Muscle layer of colon (tissue), 2 donors: ENCODE measurements around the gene KLF16.
"Not testable (repeated sequence)": the region's sequence is repeated elsewhere in the genome, so short reads cannot be mapped to it uniquely, and the experiment has no call there.

Experiments used
- H3K27ac ChIP-seq: one replicate; pipeline ENCODE4 v1.7.0; 2013; ENCODE audit warnings: low read depth, mild to moderate bottlenecking, low read length, moderate library complexity
- H3K27me3 ChIP-seq, 2 donors: one replicate each; pipeline ENCODE4 v1.7.0; 2013; ENCODE audit warnings: low read length in 2 of 2, mild to moderate bottlenecking in 2 of 2; ENCODE audit not compliant: insufficient read depth in 2 of 2, control insufficient read depth in 1 of 2
- H3K36me3 ChIP-seq: one replicate; pipeline ENCODE4 v1.7.0; 2013; ENCODE audit warnings: mild to moderate bottlenecking, low read length; ENCODE audit not compliant: insufficient read depth
- H3K4me1 ChIP-seq: one replicate; pipeline ENCODE4 v1.7.0; 2013; ENCODE audit warnings: mild to moderate bottlenecking, low read length; ENCODE audit not compliant: insufficient read depth
- H3K4me3 ChIP-seq, 2 donors: one replicate each; pipeline ENCODE4 v1.7.0; 2013; ENCODE audit warnings: low read length in 2 of 2, low read depth in 1 of 2, mild to moderate bottlenecking in 1 of 2, moderate library complexity in 1 of 2
- H3K9ac ChIP-seq: one replicate; pipeline ENCODE4 v1.7.0; 2013; ENCODE audit warnings: low read length
- H3K9me3 ChIP-seq: one replicate; pipeline ENCODE4 v1.7.0; 2013; ENCODE audit warnings: mild to moderate bottlenecking, low read length
- donor health status: abdominal sarcoma.
- donor health status: Adenocarcinoma of cecum.

The KLF16 gene

GRCh38 chr19:1882786-1883692, 19.7 kb upstream of the KLF16 start:
- Histone ChIP-seq H3K27me3 (no peaks in the 10 kb centered on the region), H3K27ac (no peak overlapping the region), H3K4me1 (peaks cover 27% of the 10 kb centered on the region), H3K9ac (peak overlapping the region; percentile 82), H3K9me3 (no peaks in the 10 kb centered on the region), H3K4me3 (peak overlapping the region in 1 of 2 donors; percentile 77), H3K36me3 (no peaks in the 10 kb centered on the region)

GRCh38 chr19:1882089-1882785, 18.9 kb upstream of the KLF16 start:
- Histone ChIP-seq H3K4me1 (peaks cover 27% of the 10 kb centered on the region), H3K27ac (no peak overlapping the region), H3K36me3 (no peaks in the 10 kb centered on the region), H3K4me3 (no peak overlapping the region), H3K9me3 (no peaks in the 10 kb centered on the region), H3K27me3 (no peaks in the 10 kb centered on the region), H3K9ac (no peak overlapping the region)

GRCh38 chr19:1881393-1882088, 18.2 kb upstream of the KLF16 start:
- not testable (repeated sequence) for H3K9ac ChIP-seq, H3K4me3 ChIP-seq

GRCh38 chr19:1880611-1881392, 17.4 kb upstream of the KLF16 start:
- no peaks in the 10 kb centered on the region for H3K27me3 ChIP-seq
- peaks cover 27% of the 10 kb centered on the region for H3K4me1 ChIP-seq
- H3K27ac ChIP-seq: no peak overlapping the region
- H3K4me3 ChIP-seq: no peak overlapping the region
- H3K36me3 ChIP-seq: no peaks in the 10 kb centered on the region
- no peak overlapping the region for H3K9ac ChIP-seq
- H3K9me3 ChIP-seq: no peaks in the 10 kb centered on the region

More at GRCh38 chr19:1881393-1882088, 18.2 kb upstream of the KLF16 start:
- not testable (repeated sequence) for H3K36me3 ChIP-seq, H3K9me3 ChIP-seq, H3K27ac ChIP-seq, H3K27me3 ChIP-seq
- peaks cover 27% of the 10 kb centered on the region for H3K4me1 ChIP-seq

GRCh38 chr19:1879982-1880381, 16.6 kb upstream of the KLF16 start:
- not testable (repeated sequence) for H3K27me3 ChIP-seq, H3K36me3 ChIP-seq, H3K9me3 ChIP-seq, H3K4me3 ChIP-seq, H3K27ac ChIP-seq, H3K9ac ChIP-seq
- peaks cover 29% of the 10 kb centered on the region for H3K4me1 ChIP-seq

GRCh38 chr19:1878583-1878982, 15.2 kb upstream of the KLF16 start:
- not testable (repeated sequence) for H3K4me3 ChIP-seq, H3K27me3 ChIP-seq, H3K27ac ChIP-seq, H3K36me3 ChIP-seq, H3K9ac ChIP-seq, H3K9me3 ChIP-seq
- H3K4me1 ChIP-seq: peaks cover 34% of the 10 kb centered on the region

DNA sequence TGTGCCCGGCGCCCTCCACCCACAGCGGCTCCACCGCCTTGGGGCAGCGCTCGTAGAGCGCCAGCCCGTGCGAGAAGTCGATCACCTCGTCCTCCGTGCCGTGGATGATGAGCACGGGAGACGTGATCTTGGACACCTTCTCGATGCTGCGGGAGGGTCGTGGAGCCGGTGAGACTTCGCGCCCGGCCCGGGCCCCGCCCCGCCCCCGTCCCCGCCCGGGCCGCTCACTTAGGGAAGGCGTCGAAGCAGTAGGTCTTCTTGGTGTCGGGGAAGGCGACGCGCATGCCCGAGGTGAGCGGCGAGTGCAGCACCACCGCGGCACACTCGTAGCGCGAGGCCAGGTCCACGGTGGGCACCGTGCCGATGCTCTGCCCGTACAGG, 13.9 kb upstream of the KLF16 start:
- H3K27me3 ChIP-seq, H3K9ac ChIP-seq, H3K9me3 ChIP-seq, H3K27ac ChIP-seq, H3K4me3 ChIP-seq, H3K36me3 ChIP-seq: not testable (repeated sequence)
- peaks cover 34% of the 10 kb centered on the region for H3K4me1 ChIP-seq

- peak overlapping the region; percentile 64 for H3K9ac ChIP-seq
- peak overlapping the region; percentile 89 to 96 for H3K4me3 ChIP-seq
- H3K4me1 ChIP-seq: peaks cover 30% of the 10 kb centered on the region
- not testable (repeated sequence) for H3K36me3 ChIP-seq, H3K27me3 ChIP-seq, H3K9me3 ChIP-seq
- peak overlapping the region; percentile 90 for H3K27ac ChIP-seq
These were observed 13.3 kb upstream of the KLF16 start for GRCh38 chr19:1876496-1877279.

DNA sequence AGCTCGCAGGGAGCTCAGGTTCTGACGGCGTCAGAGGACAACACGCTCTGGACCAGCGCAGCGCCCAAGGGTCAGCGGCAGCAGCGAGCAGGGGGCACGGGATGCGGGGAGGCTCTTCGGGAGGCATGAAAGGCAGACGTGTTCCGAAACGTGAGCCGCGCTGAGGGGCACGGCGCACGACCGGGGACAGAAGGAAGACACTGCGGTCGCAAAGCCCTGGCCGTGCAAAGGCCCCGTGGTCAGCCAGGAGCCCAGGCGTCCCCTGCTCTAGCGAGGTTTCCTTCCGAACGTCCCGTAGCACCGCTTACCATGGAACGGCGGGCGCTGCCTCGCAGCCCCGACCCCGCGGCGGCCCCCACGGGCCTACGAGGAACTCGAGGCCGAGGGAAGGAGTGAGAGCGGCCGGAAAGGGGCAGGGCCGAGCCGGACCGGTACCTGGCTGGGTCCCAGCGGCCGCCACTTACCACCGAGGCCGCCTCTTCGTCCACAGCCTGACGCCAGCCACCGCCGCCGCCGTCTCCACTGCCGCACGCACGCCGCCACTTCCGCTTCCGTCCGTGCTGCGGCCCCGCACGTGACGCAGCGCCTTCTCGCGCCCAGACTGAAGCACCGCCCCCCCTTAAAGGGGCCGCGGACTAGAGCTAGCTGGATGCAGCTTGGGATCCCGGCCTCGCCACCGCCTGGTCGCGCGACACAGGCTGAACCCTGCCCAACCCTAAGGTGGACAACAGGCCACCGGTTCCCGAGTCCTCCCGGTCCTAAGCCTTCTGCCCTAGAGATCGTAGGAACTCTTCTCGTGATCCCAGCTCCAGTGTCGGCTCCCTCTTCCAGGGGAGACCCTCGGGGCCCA, 12.5 kb upstream of the KLF16 start:
- H3K4me1 ChIP-seq: peaks cover 30% of the 10 kb centered on the region
- H3K36me3 ChIP-seq: no peaks in the 10 kb centered on the region

GRCh38 chr19:1875265-1875645, 11.9 kb upstream of the KLF16 start:
- not testable (repeated sequence) for H3K9me3 ChIP-seq, H3K36me3 ChIP-seq, H3K27me3 ChIP-seq
- peak overlapping the region; percentile 90 for H3K27ac ChIP-seq
- peak overlapping the region; percentile 89 to 96 for H3K4me3 ChIP-seq
- peak overlapping the region; percentile 28 for H3K9ac ChIP-seq
- peaks cover 30% of the 10 kb centered on the region for H3K4me1 ChIP-seq

More for the DNA sequence above, 12.5 kb upstream of the KLF16 start:
- Histone ChIP-seq H3K27ac (peak overlapping the region; percentile 90), H3K9me3 (no peaks in the 10 kb centered on the region), H3K9ac (peak overlapping the region; percentile 64), H3K27me3 (no peaks in the 10 kb centered on the region), H3K4me3 (peak overlapping the region; percentile 89 to 96)
